Heart left ventricle (tissue), 16 donors: ENCODE results near the gene ZNF512. TPM values are rescaled to one million over a fixed set of nuclear protein-coding genes. Genes with fewer than 3 reads are reported as not detected.

Experiments used
- ATAC-seq, 4 donors: fragments of 200-7000 bp; cut with Tn5 transposase; one replicate each; pipeline ENCODE4 v1.9.1; 2020 to 2022; ENCODE audit warnings: moderate library complexity in 4 of 4, mild to moderate bottlenecking in 3 of 4, moderate number of reproducible peaks in 1 of 4
- DNase-seq, 5 donors: peaks; one replicate each; pipeline ENCODE4 v3.0.0-alpha.2; 2020
- H3K27ac ChIP-seq, 12 donors: fragments of 200-600 bp; sonication (generic) in 4 of 12; one replicate each; pipeline versions ENCODE4 v1.5.0 to v1.8.0; 2016 to 2022; ENCODE audit warnings: mild to moderate bottlenecking in 2 of 12
- H3K27me3 ChIP-seq, 9 donors: fragments of 200-600 bp; sonication (generic) in 2 of 9; one replicate each; pipeline versions ENCODE4 v1.5.1 to v1.8.0; 2016 to 2022; ENCODE audit warnings: mild to moderate bottlenecking in 3 of 9
- H3K36me3 ChIP-seq, 9 donors: fragments of 200-600 bp; sonication (generic) in 2 of 9; one replicate each; pipeline versions ENCODE4 v1.5.0 to v1.8.0; 2018 to 2022; ENCODE audit warnings: mild to moderate bottlenecking in 2 of 9
- H3K4me1 ChIP-seq, 12 donors: fragments of 200-600 bp; sonication (generic) in 4 of 12; one replicate each; pipeline versions ENCODE4 v1.5.0 to v1.8.0; 2016 to 2022; ENCODE audit warnings: mild to moderate bottlenecking in 3 of 12
- H3K4me3 ChIP-seq, 12 donors: fragments of 200-600 bp; sonication (generic) in 4 of 12; one replicate each; pipeline versions ENCODE4 v1.5.0 to v1.8.0; 2017 to 2022; ENCODE audit warnings: mild to moderate bottlenecking in 9 of 12, moderate library complexity in 4 of 12
- H3K9me3 ChIP-seq, 12 donors: fragments of 200-600 bp; sonication (generic) in 4 of 12; one replicate each; pipeline versions ENCODE4 v1.5.0 to v1.8.0; 2016 to 2022; ENCODE audit warnings: mild to moderate bottlenecking in 1 of 12
- CTCF ChIP-seq, 12 donors: fragments of 200-600 bp; sonication (generic) in 4 of 12; IDR thresholded peaks; one replicate each; pipeline versions ENCODE4 v1.5.0 to v1.8.0; 2018 to 2022; ENCODE audit warnings: antibody characterized with exemption in 12 of 12, mild to moderate bottlenecking in 5 of 12
- POLR2A ChIP-seq, 2 donors: fragments of 450-650 bp; IDR thresholded peaks; one replicate each; pipeline ENCODE4 v1.6.1; 2017; ENCODE audit warnings: antibody characterized with exemption in 2 of 2, mild to moderate bottlenecking in 2 of 2, moderate library complexity in 2 of 2
- WGBS, 4 donors: extraction: QIAGEN DNeasy Blood & Tissue Kit in 2 of 4; methylation state at CpG; one replicate each; pipeline versions ENCODE4 v1.1.5 to v1.1.7; 2013 to 2018; 5-methylcytosine and 5-hydroxymethylcytosine counted together
- intact Hi-C, 10 donors: fragments of 100-400 bp; cut with DNase I; formaldehyde crosslinking; loops; one replicate each; pipeline versions ENCODE4 v1.11.1 to v1.14.2; 2022
- polyA plus RNA-seq, 2 donors: library from polyadenylated mRNA; stranded (reverse); fragments of 200-250 nt; gene quantifications; one replicate each; pipeline ENCODE4 v1.2.3, GENCODE V29; 2013
- total RNA-seq, 9 donors: library from RNA; depleted of rRNA in 2 of 9; stranded (reverse); fragments of >200 nt in 2 of 9; fragmentation: NEBNext Ultra II Directional in 3 of 9; extraction: Animal tissue kit (Norgen Biotek cat#: 25700) in 3 of 9; gene quantifications; one replicate each; pipeline versions ENCODE4 v1.1.0 to v1.2.4, GENCODE V29; 2016 to 2023
- donor health status: ischemic (EF 13 %, LVEDD 7.1; RV severe dilation, severe dysfunction).
- donor health status: healthy with polysubstance abuse.
- donor health status: DM: no; HTN: yes; CAD: no.
- donor health status: DM: no; HTN: no; CAD: no.
- donor health status: ischemic (EF 25% LVEDD 6.9; RV normal size, moderate dysfunction).
- donor health status: ischemic (EF 25% LVEDD 5.7; RV mildly dilated, moderate dysfunction).
- donor health status: healthy.
- donor health status: DM: yes; HTN: yes; CAD: no.
- donor health status: ischemic (EF 35%, LVEDD 5.7; RV mildly dilated, moderate dysfunction).
- donor health status: nonischemic (EF 11% LVEDD 7.7; RV severe dilation, severe dysfunction).
- donor health status: DM: yes; HTN: yes; CAD: no.
- donor health status: PGD.
- donor health status: ischemic (EF 29% LVEDD 5.4; RV normal size, mild dysfunction).
- donor health status: nonischemic (EF 23%, LVEDD 6.1; RV moderate dilation, normal function).

The ZNF512 gene
- total and polyA plus RNA-seq, 11 donors: 8.4 to 31.8 (median 19.4) TPM

GRCh38 chr2:27606611-27607010 is 23.8 kb downstream of the ZNF512 start:
- Histone ChIP-seq H3K4me1 (no peaks in the 10 kb centered on the region), H3K27ac (no peak overlapping the region), H3K9me3 (no peaks in the 10 kb centered on the region), H3K4me3 (no peak overlapping the region), H3K27me3 (no peaks in the 10 kb centered on the region), H3K36me3 (peaks cover 2 to 100% (median 83%) of the 10 kb centered on the region in 9 donors)
- DNase-seq (no peak), ATAC-seq (no peak)
- no peak for TF ChIP-seq CTCF (IDR thresholded peaks at IDR 0.05)
- no peak for TF ChIP-seq POLR2A (IDR thresholded peaks at IDR 0.05)
- intact Hi-C loops: no loop called here
- WGBS, 4 donors: 82 to 89% (median 85%) methylated on average over 2 of the region's 2 CpGs

GRCh38 chr2:27613985-27614384 is 31.1 kb downstream of the ZNF512 start:
- H3K4me1 ChIP-seq: no peaks in the 10 kb centered on the region
- peaks cover 0 to 100% (median 78%) of the 10 kb centered on the region in 9 donors for H3K36me3 ChIP-seq
- no peak for TF ChIP-seq CTCF (IDR thresholded peaks at IDR 0.05)
- ATAC-seq (no peak), DNase-seq (no peak)
- 94 to 100% (median 98%) methylated on average over 2 of the region's 2 CpGs for WGBS, 4 donors
- H3K9me3 ChIP-seq: no peaks in the 10 kb centered on the region
- intact Hi-C loops: no loop called here
- no peak overlapping the region for H3K27ac ChIP-seq
- no peaks in the 10 kb centered on the region for H3K27me3 ChIP-seq
- no peak overlapping the region for H3K4me3 ChIP-seq

- WGBS, 4 donors: 94 to 99% (median 98%) methylated on average over 3 of the region's 3 CpGs
- no peaks in the 10 kb centered on the region for H3K27me3 ChIP-seq
- H3K36me3 ChIP-seq: peaks cover 0 to 100% (median 80%) of the 10 kb centered on the region in 9 donors
- H3K4me3 ChIP-seq: no peak overlapping the region
- DNase-seq (no peak), ATAC-seq (no peak)
- H3K4me1 ChIP-seq: no peaks in the 10 kb centered on the region
- TF ChIP-seq POLR2A (IDR thresholded peaks at IDR 0.05) (no peak), CTCF (IDR thresholded peaks at IDR 0.05) (no peak)
- H3K9me3 ChIP-seq: no peaks in the 10 kb centered on the region
- no peak overlapping the region for H3K27ac ChIP-seq
- intact Hi-C loops: no loop called here
Measured at GRCh38 chr2:27615316-27615715, 32.5 kb downstream of the ZNF512 start.

GRCh38 chr2:27621524-27621923 is 38.7 kb downstream of the ZNF512 start:
- ATAC-seq: no peak
- no peak for DNase-seq
- no peak for TF ChIP-seq CTCF (IDR thresholded peaks at IDR 0.05)
- no peak for TF ChIP-seq POLR2A (IDR thresholded peaks at IDR 0.05)
- no peak overlapping the region for H3K27ac ChIP-seq
- peaks cover 0 to 86% (median 74%) of the 10 kb centered on the region in 9 donors for H3K36me3 ChIP-seq
- H3K27me3 ChIP-seq: no peaks in the 10 kb centered on the region
- H3K4me3 ChIP-seq: no peak overlapping the region
- intact Hi-C loops: loop anchor here in 3 of 10 donors (10.0 kb wide), 2 partner anchors 127 to 137 kb away; partner anchors contain the start of genes IFT172 (in 2 of the 3), FNDC4 (in 1 of the 3) and GCKR (in 1 of the 3)
- no peaks in the 10 kb centered on the region for H3K9me3 ChIP-seq
- WGBS, 4 donors: 56 to 80% (median 70%) methylated on average over 1 of the region's 1 CpG
- peaks cover 0 to 5% (median 0%) of the 10 kb centered on the region in 12 donors for H3K4me1 ChIP-seq
